ENCODE results near the gene PIH1D1. TPM values are rescaled to one million over a fixed set of nuclear protein-coding genes. Genes with fewer than 3 reads are reported as not detected.

PIH1D1 gene
- 100 to 1,000 TPM in 1 of 2 donors, 10 to 100 TPM in 1; 80.8 to 103 TPM for total RNA-seq

GRCh38 chr19:49451430-49452181 is at the start of gene PIH1D1:
Gene PIH1D1 (minus strand): TSS chr19:49451814. CDS start chr19:49451574, 240 bp downstream.
- Histone ChIP-seq H3K27me3 (no peaks in the 10 kb centered on the region), H3K36me3 (no peaks in the 10 kb centered on the region), H3K4me1 (peaks cover 5% of the 10 kb centered on the region), H3K27ac (peak within 1 kb of the TSS; percentile 92), H3K9ac (ENCODE audit: low read depth in 2 of 2, low read length in 2 of 2) (peak within 1 kb of the TSS; percentile 93 to 99), H3K9me3 (no peaks in the 10 kb centered on the region), H3K4me3 (peak within 1 kb of the TSS; percentile 75)
- DNase-seq, result peak; percentile 99
- TF ChIP-seq, protein P1, sequence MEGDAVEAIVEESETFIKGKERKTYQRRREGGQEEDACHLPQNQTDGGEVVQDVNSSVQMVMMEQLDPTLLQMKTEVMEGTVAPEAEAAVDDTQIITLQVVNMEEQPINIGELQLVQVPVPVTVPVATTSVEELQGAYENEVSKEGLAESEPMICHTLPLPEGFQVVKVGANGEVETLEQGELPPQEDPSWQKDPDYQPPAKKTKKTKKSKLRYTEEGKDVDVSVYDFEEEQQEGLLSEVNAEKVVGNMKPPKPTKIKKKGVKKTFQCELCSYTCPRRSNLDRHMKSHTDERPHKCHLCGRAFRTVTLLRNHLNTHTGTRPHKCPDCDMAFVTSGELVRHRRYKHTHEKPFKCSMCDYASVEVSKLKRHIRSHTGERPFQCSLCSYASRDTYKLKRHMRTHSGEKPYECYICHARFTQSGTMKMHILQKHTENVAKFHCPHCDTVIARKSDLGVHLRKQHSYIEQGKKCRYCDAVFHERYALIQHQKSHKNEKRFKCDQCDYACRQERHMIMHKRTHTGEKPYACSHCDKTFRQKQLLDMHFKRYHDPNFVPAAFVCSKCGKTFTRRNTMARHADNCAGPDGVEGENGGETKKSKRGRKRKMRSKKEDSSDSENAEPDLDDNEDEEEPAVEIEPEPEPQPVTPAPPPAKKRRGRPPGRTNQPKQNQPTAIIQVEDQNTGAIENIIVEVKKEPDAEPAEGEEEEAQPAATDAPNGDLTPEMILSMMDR (IDR thresholded peaks at IDR 0.05), result no peak
- intact Hi-C loops (cut with DNase I), result no loop called here

GRCh38 chr19:49499030-49499670 is 47.5 kb upstream of the PIH1D1 start:
- peak overlapping the region in 1 of 2 donors; percentile 14 for H3K9ac ChIP-seq (ENCODE audit: low read depth in 2 of 2, low read length in 2 of 2)
- H3K27ac ChIP-seq, result peak overlapping the region; percentile 49
- intact Hi-C loops (cut with DNase I), result no loop called here
- no peak for DNase-seq
- H3K9me3 ChIP-seq, result no peaks in the 10 kb centered on the region
- H3K4me1 ChIP-seq, result peaks cover 12% of the 10 kb centered on the region
- H3K4me3 ChIP-seq, result peak overlapping the region; percentile 19
- H3K36me3 ChIP-seq, result peaks cover 7% of the 10 kb centered on the region
- TF ChIP-seq, protein P1 (IDR thresholded peaks at IDR 0.05), result no peak
- no peaks in the 10 kb centered on the region for H3K27me3 ChIP-seq

DNA sequence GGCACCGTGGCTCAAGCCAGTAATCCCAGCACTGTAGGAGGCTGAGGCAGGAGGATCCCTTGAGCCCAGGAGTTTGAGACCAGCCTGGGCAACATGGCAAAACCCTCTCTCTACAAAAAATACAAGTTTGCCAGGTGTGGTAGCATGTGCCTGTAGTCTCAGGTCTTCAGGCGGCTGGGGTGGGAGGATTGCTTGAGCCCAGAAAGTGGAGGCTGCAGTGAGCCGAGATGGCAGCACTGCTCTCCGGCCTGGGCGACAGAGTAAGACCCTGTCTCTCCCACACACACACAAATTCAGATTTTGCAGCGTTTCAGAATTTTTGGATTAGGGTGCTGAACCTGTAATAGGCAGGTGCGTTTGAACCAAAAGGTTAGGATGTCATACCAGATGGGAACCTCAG is 46.9 kb upstream of the PIH1D1 start:
- Histone ChIP-seq H3K9me3 (no peaks in the 10 kb centered on the region), H3K9ac (ENCODE audit: low read depth in 2 of 2, low read length in 2 of 2) (peak overlapping the region in 1 of 2 donors; percentile 100), H3K4me1 (peaks cover 12% of the 10 kb centered on the region), H3K27ac (no peak overlapping the region), H3K27me3 (no peaks in the 10 kb centered on the region), H3K36me3 (peaks cover 7% of the 10 kb centered on the region), H3K4me3 (no peak overlapping the region)
- TF ChIP-seq, protein P1 (IDR thresholded peaks at IDR 0.05), result no peak
- DNase-seq, result no peak
- intact Hi-C loops (cut with DNase I), result no loop called here

DNA sequence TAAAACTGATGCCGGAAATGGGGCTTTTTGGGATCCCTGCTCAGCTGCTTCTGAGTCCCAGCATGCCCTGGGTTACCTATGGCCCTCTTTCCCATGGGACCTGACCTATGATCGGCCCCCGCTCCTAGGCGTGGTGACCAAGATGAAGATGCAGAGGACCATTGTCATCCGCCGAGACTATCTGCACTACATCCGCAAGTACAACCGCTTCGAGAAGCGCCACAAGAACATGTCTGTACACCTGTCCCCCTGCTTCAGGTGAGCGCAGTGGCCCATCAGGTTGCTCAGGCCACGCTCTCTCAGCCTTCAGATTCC is 46.1 kb upstream of the PIH1D1 start:
- Histone ChIP-seq H3K4me3 (peak overlapping the region; percentile 72), H3K27me3 (no peaks in the 10 kb centered on the region), H3K36me3 (peaks cover 7% of the 10 kb centered on the region), H3K9ac (ENCODE audit: low read depth in 2 of 2, low read length in 2 of 2) (peak overlapping the region in 1 of 2 donors; percentile 100), H3K27ac (peak overlapping the region; percentile 94), H3K9me3 (no peaks in the 10 kb centered on the region), H3K4me1 (peaks cover 12% of the 10 kb centered on the region)
- intact Hi-C loops (cut with DNase I), result no loop called here
- DNase-seq, result no peak
- TF ChIP-seq, protein P1 (IDR thresholded peaks at IDR 0.05), result no peak

- Histone ChIP-seq H3K9me3 (no peaks in the 10 kb centered on the region), H3K4me3 (peak overlapping the region; percentile 72), H3K27me3 (no peaks in the 10 kb centered on the region), H3K36me3 (peaks cover 8% of the 10 kb centered on the region), H3K4me1 (peaks cover 12% of the 10 kb centered on the region), H3K9ac (ENCODE audit: low read depth in 2 of 2, low read length in 2 of 2) (peak overlapping the region; percentile 83 to 100), H3K27ac (peak overlapping the region; percentile 94)
- TF ChIP-seq, protein P1 (IDR thresholded peaks at IDR 0.05), result no peak
- intact Hi-C loops (cut with DNase I), result no loop called here
- peak; percentile 85 for DNase-seq
Observed at GRCh38 chr19:49497047-49497788, 45.6 kb upstream of the PIH1D1 start.

Measured in colonic mucosa (tissue), 4 donors.